Astrocyte of the spinal cord (primary cell): Measurements from ENCODE around the gene RPS6KA2.

ENCODE experiments used
- DNase-seq: peaks from one replicate; pipeline ENCODE4 v3.0.0; 2011; ENCODE audit warnings: low read depth, low spot score
- H3K4me3 ChIP-seq: 2 replicates; pipeline ENCODE4 v1.5.1; 2011; ENCODE audit warnings: low read depth, mild to moderate bottlenecking, low read length, moderate library complexity
- in situ Hi-C: cut with HindIII; loops from 2 replicates; pipeline ENCODE4 v1.10.0; 2017; ENCODE audit warnings: low sequenced_read_pairs
- TF ChIP-seq, protein P1 (sequence below): IDR thresholded peaks from 2 replicates; pipeline ENCODE4 v1.5.1; 2012; ENCODE audit warnings: low read depth, mild to moderate bottlenecking, low read length, inconsistent platforms

RPS6KA2 gene

DNA sequence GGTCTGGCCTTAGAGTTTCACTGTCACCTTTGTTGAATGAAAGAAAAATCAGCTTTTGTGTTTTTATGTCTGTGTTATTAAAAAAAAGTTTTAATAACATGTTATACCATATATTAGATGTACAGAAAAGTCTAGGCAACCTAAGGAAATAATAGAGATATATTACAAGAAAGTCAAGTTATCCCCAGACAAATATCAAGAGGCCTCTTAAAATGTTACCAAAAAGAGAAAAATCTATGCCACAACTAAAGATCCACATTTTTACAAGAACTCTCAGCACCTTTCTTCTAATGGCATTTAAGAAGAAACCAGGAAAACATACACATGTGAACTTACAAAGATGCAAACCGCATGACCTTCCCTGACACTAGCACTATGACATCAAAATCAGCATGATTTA, 67.4 kb downstream of the RPS6KA2 start:
- in situ Hi-C loops = no loop called here
- TF ChIP-seq, protein P1, sequence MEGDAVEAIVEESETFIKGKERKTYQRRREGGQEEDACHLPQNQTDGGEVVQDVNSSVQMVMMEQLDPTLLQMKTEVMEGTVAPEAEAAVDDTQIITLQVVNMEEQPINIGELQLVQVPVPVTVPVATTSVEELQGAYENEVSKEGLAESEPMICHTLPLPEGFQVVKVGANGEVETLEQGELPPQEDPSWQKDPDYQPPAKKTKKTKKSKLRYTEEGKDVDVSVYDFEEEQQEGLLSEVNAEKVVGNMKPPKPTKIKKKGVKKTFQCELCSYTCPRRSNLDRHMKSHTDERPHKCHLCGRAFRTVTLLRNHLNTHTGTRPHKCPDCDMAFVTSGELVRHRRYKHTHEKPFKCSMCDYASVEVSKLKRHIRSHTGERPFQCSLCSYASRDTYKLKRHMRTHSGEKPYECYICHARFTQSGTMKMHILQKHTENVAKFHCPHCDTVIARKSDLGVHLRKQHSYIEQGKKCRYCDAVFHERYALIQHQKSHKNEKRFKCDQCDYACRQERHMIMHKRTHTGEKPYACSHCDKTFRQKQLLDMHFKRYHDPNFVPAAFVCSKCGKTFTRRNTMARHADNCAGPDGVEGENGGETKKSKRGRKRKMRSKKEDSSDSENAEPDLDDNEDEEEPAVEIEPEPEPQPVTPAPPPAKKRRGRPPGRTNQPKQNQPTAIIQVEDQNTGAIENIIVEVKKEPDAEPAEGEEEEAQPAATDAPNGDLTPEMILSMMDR = no peak

DNA sequence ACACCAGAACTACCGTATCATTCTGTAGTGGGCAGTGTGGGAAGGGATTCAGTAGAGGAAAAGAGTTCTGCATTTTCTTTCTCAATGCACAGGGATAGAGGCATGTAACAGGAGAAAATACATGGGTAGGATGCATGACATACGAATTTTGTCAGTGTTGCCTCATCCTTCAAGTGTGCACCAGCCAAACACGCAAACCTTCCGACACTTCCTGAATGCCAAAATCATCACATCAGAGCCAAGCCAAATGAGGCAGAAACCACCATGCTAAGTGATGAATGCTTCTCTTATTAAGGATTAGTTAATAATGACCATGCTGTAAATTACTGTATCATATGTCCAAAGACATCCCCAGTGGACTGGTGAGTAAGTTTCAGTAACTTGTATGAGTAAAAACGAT, 67.8 kb downstream of the RPS6KA2 start:
- no peak for DNase-seq
- in situ Hi-C loops = no loop called here
- TF ChIP-seq, protein P1 = no peak
- H3K4me3 ChIP-seq = no peak overlapping the region

More for the DNA sequence above, 67.4 kb downstream of the RPS6KA2 start:
- no peak overlapping the region for H3K4me3 ChIP-seq
- DNase-seq = no peak

DNA sequence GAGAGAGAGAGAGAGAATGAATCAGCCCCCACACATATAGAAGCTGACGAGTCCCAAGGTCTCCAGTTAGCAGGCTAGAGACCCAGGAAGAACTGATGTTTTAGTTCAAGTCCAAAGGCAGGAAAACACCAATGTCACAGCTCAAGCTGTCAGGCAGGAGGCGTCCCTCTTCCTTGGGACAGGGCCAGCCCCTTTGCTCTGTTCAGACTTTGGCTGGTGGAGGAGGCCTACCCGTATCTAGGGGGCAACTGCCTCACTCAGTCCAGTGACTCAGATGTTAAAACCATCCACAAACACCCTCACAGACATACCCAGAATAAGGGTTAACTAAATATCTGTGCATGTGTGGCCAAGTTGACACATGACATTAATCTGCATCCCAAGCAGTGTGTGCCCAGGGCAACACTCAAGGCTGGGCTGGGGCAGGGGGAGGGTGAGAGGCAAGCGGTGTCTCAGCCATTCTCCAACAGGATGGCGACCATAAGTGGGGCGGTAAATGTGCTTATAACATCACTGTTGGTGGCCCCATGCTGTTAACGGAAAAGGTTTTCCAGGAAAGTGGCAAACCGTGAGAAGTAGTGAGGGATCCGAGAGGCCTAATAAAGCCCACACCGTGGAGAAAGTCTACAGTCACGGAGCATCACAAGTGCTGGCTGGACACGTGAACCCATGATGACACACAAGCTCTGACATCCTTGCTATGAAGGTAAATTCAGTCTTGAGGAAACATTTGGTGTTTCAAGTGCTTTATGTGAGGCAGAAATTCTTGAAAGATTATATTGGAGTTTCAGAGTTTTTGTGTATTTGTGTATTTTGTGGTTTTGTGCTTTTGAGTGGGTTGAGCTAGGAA, 68.7 kb downstream of the RPS6KA2 start:
- no peak for DNase-seq
- TF ChIP-seq, protein P1 = no peak
- in situ Hi-C loops = no loop called here
- H3K4me3 ChIP-seq = no peak overlapping the region

DNA sequence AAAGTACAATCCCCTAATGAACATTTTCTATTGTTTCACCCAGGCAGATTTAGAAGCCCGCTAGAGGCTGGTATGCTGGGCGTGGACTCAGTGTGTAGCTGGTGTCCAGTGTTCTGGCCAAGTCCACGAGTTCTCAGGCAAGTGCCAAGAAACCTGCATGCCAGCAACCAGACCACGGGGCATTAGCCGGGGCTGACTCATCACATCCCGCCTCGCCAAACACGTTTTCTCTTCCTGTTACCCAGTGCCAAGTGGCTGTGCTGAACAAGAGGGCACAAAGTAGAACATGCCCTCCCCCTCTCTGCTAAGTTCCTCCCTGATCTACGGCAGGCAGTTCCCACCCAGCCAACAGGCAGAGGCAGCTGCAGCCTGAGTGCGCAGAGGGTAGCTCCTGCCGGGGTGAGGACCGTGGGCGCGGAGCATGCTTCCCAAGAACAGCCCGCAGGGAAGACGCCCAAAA, 70.2 kb downstream of the RPS6KA2 start:
- TF ChIP-seq, protein P1 = no peak
- DNase-seq = peak; percentile 91
- in situ Hi-C loops = no loop called here
- H3K4me3 ChIP-seq = no peak overlapping the region

DNA sequence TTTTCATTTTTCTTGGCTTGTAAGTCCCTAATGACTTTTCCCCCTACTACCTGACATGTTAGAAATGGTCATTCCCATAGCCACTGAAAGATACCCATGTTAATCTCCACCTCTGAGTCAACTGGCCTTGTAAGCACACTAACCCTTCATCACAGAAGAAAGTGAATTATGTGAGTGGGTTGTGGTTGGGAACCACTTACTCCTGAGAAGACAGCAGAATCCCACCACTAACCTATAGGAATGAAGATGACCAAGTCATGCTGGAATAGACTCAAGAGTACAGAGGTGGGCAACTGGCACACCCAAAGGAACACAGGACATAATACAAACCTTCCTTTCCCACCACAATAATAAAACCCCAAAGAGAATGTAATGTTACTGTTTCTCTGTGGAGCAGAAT, 70.7 kb downstream of the RPS6KA2 start:
- in situ Hi-C loops = no loop called here
- DNase-seq = no peak
- TF ChIP-seq, protein P1 = no peak
- H3K4me3 ChIP-seq = no peak overlapping the region

DNA sequence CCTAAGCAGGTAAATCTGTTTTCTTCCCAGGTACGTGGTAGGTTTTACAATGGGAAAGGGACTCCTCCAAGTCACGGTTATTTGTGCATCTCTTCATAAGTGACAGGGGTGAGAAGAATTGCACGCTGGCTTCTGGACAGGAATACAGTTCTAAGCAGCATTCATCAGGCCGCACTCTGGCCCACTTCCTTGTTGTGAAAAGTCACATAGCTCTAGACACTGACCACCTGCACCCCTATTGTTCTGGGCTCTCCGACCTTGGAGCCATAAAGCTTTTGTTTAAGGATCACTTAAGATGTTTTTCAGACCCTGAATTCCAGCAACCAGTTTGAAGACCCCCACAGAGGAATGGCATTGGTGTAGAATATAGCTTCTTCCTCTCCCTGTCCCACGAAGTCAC, 72.0 kb downstream of the RPS6KA2 start:
- no peak for DNase-seq
- TF ChIP-seq, protein P1 = no peak
- no peak overlapping the region for H3K4me3 ChIP-seq
- in situ Hi-C loops = no loop called here
